Fibroblast of lung (primary cell): ENCODE measurements around the gene NFAT5. TPM values are rescaled to one million over a fixed set of nuclear protein-coding genes. Genes with fewer than 3 reads are reported as not detected.

Experiments used
- DNase-seq, 2 donors: peaks; one replicate each; pipeline versions ENCODE4 v3.0.0 to v3.0.0-alpha.2; 2010; ENCODE audit warnings: low read depth in 2 of 2
- H2AFZ ChIP-seq: 2 replicates; pipeline ENCODE4 v1.5.1; 2012; ENCODE audit warnings: low read length, control low read depth, inconsistent platforms
- H3K27ac ChIP-seq: 2 replicates; pipeline ENCODE4 v1.5.1; 2011; ENCODE audit warnings: low read length, control low read depth; ENCODE audit not compliant: insufficient read depth
- H3K27me3 ChIP-seq: 2 replicates; pipeline ENCODE4 v1.5.1; 2011; ENCODE audit warnings: mild to moderate bottlenecking, low read length; ENCODE audit not compliant: control insufficient read depth, insufficient read depth
- H3K36me3 ChIP-seq: 2 replicates; pipeline ENCODE4 v1.5.1; 2011; ENCODE audit warnings: low read length; ENCODE audit not compliant: control insufficient read depth, insufficient read depth
- H3K4me1 ChIP-seq: 2 replicates; pipeline ENCODE4 v1.5.1; 2011; ENCODE audit warnings: low read length; ENCODE audit not compliant: control insufficient read depth, insufficient read depth; ENCODE audit errors: extremely low read depth
- H3K4me2 ChIP-seq: 2 replicates; pipeline ENCODE4 v1.5.1; 2011; ENCODE audit warnings: low read length, control low read depth; ENCODE audit not compliant: insufficient read depth; ENCODE audit errors: extremely low read depth
- H3K4me3 ChIP-seq, 4 experiments: fragments of 200-600 bp in 1 of 4; sonication (generic) in 1 of 4; replicated peaks in 1 of 4; 2 replicates each; pipeline ENCODE4 v1.5.1; 2011 to 2016; ENCODE audit warnings: low read length in 4 of 4, low read depth in 3 of 4, mild to moderate bottlenecking in 3 of 4, control low read depth in 2 of 4, inconsistent platforms in 1 of 4, mixed read lengths in 1 of 4; ENCODE audit not compliant: insufficient read depth in 1 of 4; ENCODE audit errors: control extremely low read depth in 1 of 4
- H3K79me2 ChIP-seq: 2 replicates; pipeline ENCODE4 v1.5.1; 2012; ENCODE audit warnings: mild to moderate bottlenecking, low read length, inconsistent platforms; ENCODE audit not compliant: control insufficient read depth, insufficient read depth
- H3K9ac ChIP-seq: 2 replicates; pipeline ENCODE4 v1.5.1; 2011; ENCODE audit warnings: mild to moderate bottlenecking, low read length, control low read depth; ENCODE audit not compliant: insufficient read depth
- H3K9me3 ChIP-seq: 2 replicates; pipeline ENCODE4 v1.5.1; 2012; ENCODE audit warnings: low read depth, low read length; ENCODE audit not compliant: control insufficient read depth, insufficient read depth
- H4K20me1 ChIP-seq: 2 replicates; pipeline ENCODE4 v1.5.1; 2011; ENCODE audit warnings: low read length; ENCODE audit not compliant: control insufficient read depth, insufficient read depth; ENCODE audit errors: extremely low read depth
- EZH2 ChIP-seq: IDR thresholded peaks from 2 replicates; pipeline ENCODE4 v1.5.1; 2012; ENCODE audit warnings: low read length, control low read depth, mild to moderate bottlenecking; ENCODE audit errors: missing control alignments
- polyA plus RNA-seq, 2 donors: library from polyadenylated mRNA; depleted of rRNA in 1 of 2; stranded (reverse) in 1 of 2; unstranded in 1 of 2; fragments of >200 nt; gene quantifications; 2 replicates each; pipeline ENCODE4 v1.2.1, GENCODE V29; 2011 to 2012; ENCODE audit warnings: missing spikeins in 1 of 2
- total RNA-seq: library from RNA; depleted of rRNA; stranded (reverse); fragments of >200 nt; gene quantifications from 2 replicates; pipeline ENCODE4 v1.2.1, GENCODE V29; 2014
- TF ChIP-seq, protein P1 (sequence below), 2 donors: IDR thresholded peaks in 1 of 2; conservative IDR thresholded peaks in 1 of 2; 1 replicate in 1 of 2; 2 replicates in 1 of 2; pipeline ENCODE4 v1.5.1; 2011 to 2012; ENCODE audit warnings: low read length in 2 of 2, control low read depth in 1 of 2, inconsistent platforms in 1 of 2, low read depth in 1 of 2, mild to moderate bottlenecking in 1 of 2

Gene NFAT5
- total and polyA plus RNA-seq, 2 donors (not counting 1 experiment from before 2014, with no cell fraction given): 33.4 to 39.4 TPM

DNA sequence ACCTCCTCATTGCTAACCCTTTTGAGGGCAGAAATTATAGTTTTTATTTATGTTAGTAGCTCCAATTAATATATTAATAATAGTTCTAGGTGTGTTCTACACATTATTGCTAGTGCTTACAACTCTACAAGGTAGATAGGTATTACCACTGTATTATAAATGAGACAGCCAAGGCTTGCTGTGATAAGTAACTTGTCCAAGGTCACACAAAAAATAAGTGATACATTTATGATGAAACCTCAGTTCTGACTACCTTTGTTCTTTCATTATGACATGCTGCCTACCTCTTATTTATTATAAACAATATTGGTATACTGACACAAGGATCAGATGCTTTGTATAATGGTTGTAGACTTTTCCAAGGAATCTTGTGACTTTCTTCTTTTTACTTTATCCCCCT is 41.2 kb downstream of the NFAT5 start:
- no peak overlapping the region for H3K4me2 ChIP-seq
- DNase-seq: no peak
- H3K27ac ChIP-seq: no peak overlapping the region
- peaks cover 76% of the 10 kb centered on the region for H3K79me2 ChIP-seq
- H4K20me1 ChIP-seq: peaks cover 3% of the 10 kb centered on the region
- H3K36me3 ChIP-seq: no peaks in the 10 kb centered on the region
- TF ChIP-seq, protein P1, sequence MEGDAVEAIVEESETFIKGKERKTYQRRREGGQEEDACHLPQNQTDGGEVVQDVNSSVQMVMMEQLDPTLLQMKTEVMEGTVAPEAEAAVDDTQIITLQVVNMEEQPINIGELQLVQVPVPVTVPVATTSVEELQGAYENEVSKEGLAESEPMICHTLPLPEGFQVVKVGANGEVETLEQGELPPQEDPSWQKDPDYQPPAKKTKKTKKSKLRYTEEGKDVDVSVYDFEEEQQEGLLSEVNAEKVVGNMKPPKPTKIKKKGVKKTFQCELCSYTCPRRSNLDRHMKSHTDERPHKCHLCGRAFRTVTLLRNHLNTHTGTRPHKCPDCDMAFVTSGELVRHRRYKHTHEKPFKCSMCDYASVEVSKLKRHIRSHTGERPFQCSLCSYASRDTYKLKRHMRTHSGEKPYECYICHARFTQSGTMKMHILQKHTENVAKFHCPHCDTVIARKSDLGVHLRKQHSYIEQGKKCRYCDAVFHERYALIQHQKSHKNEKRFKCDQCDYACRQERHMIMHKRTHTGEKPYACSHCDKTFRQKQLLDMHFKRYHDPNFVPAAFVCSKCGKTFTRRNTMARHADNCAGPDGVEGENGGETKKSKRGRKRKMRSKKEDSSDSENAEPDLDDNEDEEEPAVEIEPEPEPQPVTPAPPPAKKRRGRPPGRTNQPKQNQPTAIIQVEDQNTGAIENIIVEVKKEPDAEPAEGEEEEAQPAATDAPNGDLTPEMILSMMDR (conservative IDR thresholded peaks at IDR 0.05 in 1 of 2, IDR thresholded peaks at IDR 0.05 in 1 of 2; ENCODE audit: low read depth in 1 of 2, low read length in 2 of 2): no peak
- TF ChIP-seq EZH2: no peak
- H3K4me1 ChIP-seq: peaks cover 2% of the 10 kb centered on the region
- H3K9ac ChIP-seq: no peak overlapping the region
- no peaks in the 10 kb centered on the region for H3K9me3 ChIP-seq
- no peaks in the 10 kb centered on the region for H3K27me3 ChIP-seq
- no peak overlapping the region for H3K4me3 ChIP-seq
- H2AFZ ChIP-seq: no peak overlapping the region

DNA sequence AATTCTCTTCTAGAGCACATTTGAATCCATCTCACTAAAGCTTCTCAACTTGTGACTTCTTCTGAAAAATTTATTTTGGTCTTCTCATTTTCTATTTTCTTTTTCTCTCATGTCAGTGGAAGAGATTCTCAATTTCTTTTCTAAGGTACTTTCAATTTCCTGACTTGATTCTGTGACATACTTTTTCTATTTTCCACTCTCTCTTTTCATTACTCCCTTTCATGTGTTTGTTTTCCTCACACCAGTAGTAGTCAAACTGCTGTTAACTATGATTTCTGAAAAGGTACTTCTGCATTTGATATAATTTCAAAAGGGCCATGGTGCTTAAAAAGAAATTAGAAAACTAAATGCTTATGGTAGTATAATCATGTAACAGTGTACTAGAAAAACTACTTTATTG is 41.9 kb downstream of the NFAT5 start:
- peaks cover 81% of the 10 kb centered on the region for H3K79me2 ChIP-seq
- no peak for TF ChIP-seq EZH2
- TF ChIP-seq, protein P1 (conservative IDR thresholded peaks at IDR 0.05 in 1 of 2, IDR thresholded peaks at IDR 0.05 in 1 of 2; ENCODE audit: low read depth in 1 of 2, low read length in 2 of 2): no peak
- no peak overlapping the region for H2AFZ ChIP-seq
- no peaks in the 10 kb centered on the region for H3K9me3 ChIP-seq
- H3K4me3 ChIP-seq: no peak overlapping the region
- H3K4me2 ChIP-seq: no peak overlapping the region
- DNase-seq: no peak
- H3K27ac ChIP-seq: no peak overlapping the region
- no peak overlapping the region for H3K9ac ChIP-seq
- H3K27me3 ChIP-seq: no peaks in the 10 kb centered on the region
- peaks cover 3% of the 10 kb centered on the region for H4K20me1 ChIP-seq
- H3K36me3 ChIP-seq: no peaks in the 10 kb centered on the region
- H3K4me1 ChIP-seq: peaks cover 2% of the 10 kb centered on the region

DNA sequence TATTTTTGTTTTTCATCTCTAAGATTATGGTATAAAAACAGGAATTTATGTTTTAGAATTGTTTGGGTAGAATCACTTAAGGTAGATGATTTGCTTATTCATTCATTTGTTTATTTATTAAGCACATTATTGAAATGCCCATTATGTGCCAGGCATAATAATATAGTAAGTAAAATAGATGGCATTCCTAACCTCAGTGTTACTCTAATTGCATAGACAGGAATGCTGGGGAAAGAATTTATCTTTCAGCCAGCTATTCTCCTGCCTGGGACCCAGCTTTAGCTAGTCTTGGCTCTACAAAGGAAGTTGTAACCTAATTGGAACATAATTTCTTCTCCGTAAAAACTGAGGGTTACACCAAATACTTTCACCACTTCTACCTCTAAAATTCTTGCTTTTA is 44.6 kb downstream of the NFAT5 start:
- H3K4me3 ChIP-seq: no peak overlapping the region
- peaks cover 3% of the 10 kb centered on the region for H4K20me1 ChIP-seq
- peaks cover 82% of the 10 kb centered on the region for H3K79me2 ChIP-seq
- peak in 1 of 2 donors; percentile 64 for DNase-seq
- H3K27ac ChIP-seq: no peak overlapping the region
- H3K9me3 ChIP-seq: no peaks in the 10 kb centered on the region
- no peaks in the 10 kb centered on the region for H3K27me3 ChIP-seq
- H3K9ac ChIP-seq: no peak overlapping the region
- no peak for TF ChIP-seq EZH2
- TF ChIP-seq, protein P1 (conservative IDR thresholded peaks at IDR 0.05 in 1 of 2, IDR thresholded peaks at IDR 0.05 in 1 of 2; ENCODE audit: low read depth in 1 of 2, low read length in 2 of 2): no peak
- peaks cover 2% of the 10 kb centered on the region for H3K4me1 ChIP-seq
- H2AFZ ChIP-seq: no peak overlapping the region
- H3K36me3 ChIP-seq: no peaks in the 10 kb centered on the region
- H3K4me2 ChIP-seq: no peak overlapping the region
